Stimulated activated CD8-positive, alpha-beta memory T cell treated with anti-CD3 and anti-CD28 coated beads, Interleukin-4, amount 100 ng/mL, for 24 hours (primary cell): ENCODE results near the gene CXCL12.

Source experiments
- DNase-seq: peaks from one replicate; pipeline ENCODE4 v3.0.0-alpha.2; 2020; ENCODE audit warnings: low read depth

CXCL12 gene

DNA sequence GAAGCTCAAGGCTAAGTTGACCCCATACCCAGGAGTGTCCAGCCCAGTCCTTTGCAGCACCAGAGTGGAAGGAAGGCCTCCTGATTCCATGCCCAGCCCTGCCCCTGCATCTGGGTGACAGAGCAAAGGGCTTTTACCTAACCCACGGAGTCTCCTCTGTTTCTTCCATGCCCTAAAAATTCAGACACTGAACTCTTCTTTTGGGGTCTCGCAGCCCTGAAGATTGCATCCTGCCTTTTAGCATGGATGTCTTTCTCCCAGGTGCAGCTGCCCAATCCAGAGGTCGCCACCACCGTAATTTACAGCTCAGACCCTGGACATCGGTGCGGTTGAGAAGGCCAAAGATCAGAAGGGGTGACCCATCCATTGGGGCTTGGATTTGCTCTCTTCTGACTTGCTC, 50.8 kb downstream of the CXCL12 start:
- no peak for DNase-seq

DNA sequence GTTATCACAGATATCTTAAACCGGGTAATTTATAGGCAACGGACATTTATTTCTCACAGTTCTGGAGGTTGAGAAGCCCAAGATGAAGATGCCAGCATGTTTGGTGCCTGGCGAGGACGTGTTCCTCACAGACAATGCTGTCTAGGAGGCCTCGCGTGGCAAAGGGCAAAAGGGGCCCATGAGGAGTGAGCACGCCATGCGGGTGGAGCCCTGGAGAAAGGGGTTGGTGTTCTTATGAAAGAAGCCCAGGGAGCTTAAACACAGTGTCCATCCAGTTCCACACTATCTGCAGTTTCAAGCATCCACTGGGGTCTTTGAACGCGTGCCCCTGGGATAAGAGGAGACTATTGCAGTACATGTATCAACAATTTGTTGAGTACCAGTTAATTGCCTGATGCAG, 51.4 kb downstream of the CXCL12 start:
- DNase-seq = no peak

DNA sequence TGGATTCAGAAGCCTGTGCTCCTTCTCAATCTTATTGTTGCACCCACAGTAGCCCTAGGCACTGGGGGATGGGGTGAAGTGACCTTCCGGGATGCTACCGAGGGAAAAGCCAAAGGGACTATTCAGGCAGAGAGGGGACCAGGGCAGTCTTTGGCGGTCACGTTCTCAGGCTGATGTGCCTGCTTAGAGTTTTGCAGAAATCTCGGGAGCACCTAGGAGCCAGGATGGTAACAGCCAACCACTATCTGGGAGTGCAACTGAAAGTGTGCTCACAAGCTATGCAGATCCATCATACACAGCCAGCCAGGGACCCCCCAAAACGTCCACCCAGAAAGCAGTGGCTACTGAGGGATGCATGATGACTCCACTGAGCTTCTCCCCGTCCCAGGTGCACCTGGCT, 52.4 kb downstream of the CXCL12 start:
- no peak for DNase-seq

DNA sequence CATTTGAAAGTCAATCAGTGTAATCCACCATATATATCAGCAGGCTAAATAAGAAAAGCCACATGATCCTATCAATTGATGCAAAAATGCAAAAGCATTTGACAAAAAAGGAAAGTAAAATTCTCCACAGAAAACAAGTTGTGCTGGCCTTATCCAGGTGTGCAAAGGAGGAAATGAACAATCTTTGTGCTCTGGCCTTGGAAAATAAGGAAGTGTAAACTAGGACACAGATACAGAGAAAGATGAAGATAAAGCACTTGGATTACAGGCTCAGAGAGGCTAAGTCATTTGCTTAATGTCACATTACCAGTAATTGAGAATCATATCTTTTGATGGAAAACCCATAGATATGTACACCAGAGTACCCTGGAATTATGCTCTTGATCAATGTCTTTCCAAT, 54.5 kb downstream of the CXCL12 start:
- no peak for DNase-seq

DNA sequence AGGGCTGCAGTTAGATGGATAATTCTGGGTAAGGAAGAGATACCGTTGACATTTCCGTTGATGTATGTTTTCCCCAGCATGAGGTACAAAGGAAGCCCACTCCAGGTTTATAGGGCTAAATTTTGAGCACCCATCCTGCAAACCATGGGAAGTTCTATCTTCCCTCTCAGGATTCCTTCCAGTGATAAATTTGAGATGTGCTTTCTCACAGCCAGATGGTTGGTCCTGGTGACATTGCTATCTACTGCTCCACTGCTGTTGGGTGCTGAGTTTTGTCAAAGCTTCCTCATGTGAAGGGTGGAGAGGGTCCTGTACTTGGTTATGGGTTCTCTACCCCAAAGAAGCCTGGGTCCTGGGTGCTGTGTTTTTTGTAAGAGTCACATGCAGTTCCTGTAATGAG, 57.4 kb downstream of the CXCL12 start:
- DNase-seq = no peak
